ENCODE measurements around the gene UBAC2. TPM values are rescaled to one million over a fixed set of nuclear protein-coding genes. Genes with fewer than 3 reads are reported as not detected.

UBAC2 gene
- total RNA-seq, 1 experiment from 2014 or later: 103 TPM

DNA sequence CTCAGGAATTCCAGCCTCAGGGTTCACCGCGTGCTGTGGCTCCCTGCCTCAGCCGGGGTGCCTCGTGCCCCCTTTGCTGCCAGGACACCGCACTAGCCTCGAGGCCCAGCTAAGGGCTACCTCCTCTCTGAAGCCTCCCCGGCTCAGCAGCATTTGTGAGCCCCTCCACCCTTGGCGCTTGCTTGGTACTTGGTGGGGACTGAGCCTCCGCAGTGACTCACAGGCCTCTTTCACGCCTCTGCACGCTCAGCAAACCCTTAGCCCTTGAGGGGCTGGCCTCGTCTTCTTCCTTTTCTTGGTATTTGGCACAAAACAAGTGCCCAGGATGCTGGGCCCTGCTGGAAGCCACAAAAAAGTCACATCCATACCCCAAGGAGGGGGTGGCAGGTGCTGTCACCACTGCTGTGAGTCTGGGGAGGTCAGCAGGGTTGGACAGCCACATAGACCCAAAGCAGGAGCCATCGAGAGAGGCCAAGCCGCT lies 215.2 kb downstream of the UBAC2 start:
- CTCF ChIA-PET: no interaction called here

DNA sequence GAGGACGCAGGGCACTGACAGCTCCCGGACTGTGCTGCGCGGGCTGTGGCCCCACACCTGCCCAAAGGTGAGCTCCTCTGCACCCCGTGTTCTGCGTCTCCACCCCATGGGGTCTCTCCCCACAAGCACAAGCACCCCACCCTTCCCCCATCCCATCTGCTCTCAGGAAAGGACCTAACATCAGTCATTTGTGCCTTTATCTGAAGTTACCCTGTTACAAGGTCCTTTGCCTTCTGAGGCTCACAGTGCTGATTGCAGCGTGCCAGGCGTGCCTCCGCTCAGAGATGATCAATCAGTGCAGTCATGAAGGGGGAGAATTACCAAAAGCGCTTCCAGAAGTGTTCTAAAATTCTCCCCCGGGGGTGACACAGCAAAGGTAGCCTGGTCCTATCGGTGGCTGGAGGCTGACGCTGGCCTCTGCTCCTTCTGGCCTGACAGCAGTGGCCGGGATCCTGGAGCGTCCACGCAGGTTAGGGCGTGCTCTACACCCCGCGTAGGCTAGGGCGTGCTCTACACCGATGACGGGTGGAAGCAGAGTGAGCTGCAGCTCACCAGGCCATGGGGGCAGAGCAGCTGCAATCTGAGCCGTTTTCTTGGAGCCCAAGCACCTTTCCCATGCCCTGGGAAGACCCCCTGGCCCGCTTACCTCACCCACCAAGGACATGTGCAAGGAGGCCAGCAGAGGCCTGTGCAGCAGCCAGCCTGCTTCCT lies 215.9 kb downstream of the UBAC2 start:
- intact Hi-C loops (cut with micrococcal nuclease; ENCODE audit: unreplicated experiment): no loop called here
- H3K4me1 ChIP-seq: no peaks in the 10 kb centered on the region
- Mint-ChIP-seq H3K27ac (ENCODE audit: unreplicated experiment) (no peak overlapping the region), H3K9me3 (ENCODE audit: unreplicated experiment) (no peaks in the 10 kb centered on the region), H3K4me1 (ENCODE audit: low read depth, unreplicated experiment) (no peaks in the 10 kb centered on the region), H3K4me3 (ENCODE audit: unreplicated experiment) (no peak overlapping the region), H3K36me3 (ENCODE audit: insufficient read depth, unreplicated experiment) (no peaks in the 10 kb centered on the region), H3K27me3 (ENCODE audit: insufficient read depth, unreplicated experiment) (peaks cover 12% of the 10 kb centered on the region)
- no peaks in the 10 kb centered on the region; the same call in 1 of the 2 replicates for H3K9me3 ChIP-seq
- CTCF ChIA-PET: no interaction called here
- TF ChIP-seq, protein P1, sequence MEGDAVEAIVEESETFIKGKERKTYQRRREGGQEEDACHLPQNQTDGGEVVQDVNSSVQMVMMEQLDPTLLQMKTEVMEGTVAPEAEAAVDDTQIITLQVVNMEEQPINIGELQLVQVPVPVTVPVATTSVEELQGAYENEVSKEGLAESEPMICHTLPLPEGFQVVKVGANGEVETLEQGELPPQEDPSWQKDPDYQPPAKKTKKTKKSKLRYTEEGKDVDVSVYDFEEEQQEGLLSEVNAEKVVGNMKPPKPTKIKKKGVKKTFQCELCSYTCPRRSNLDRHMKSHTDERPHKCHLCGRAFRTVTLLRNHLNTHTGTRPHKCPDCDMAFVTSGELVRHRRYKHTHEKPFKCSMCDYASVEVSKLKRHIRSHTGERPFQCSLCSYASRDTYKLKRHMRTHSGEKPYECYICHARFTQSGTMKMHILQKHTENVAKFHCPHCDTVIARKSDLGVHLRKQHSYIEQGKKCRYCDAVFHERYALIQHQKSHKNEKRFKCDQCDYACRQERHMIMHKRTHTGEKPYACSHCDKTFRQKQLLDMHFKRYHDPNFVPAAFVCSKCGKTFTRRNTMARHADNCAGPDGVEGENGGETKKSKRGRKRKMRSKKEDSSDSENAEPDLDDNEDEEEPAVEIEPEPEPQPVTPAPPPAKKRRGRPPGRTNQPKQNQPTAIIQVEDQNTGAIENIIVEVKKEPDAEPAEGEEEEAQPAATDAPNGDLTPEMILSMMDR (IDR thresholded peaks at IDR 0.05; ENCODE audit: insufficient read depth in 1 of 2, low read depth in 1 of 2, low read length in 1 of 2, severe bottlenecking in 1 of 2, unreplicated experiment in 1 of 2): no peak
- H3K4me3 ChIP-seq (ENCODE audit: low read depth, low read length): no peak overlapping the region
- peak in 1 of 2 experiments; percentile 29 for DNase-seq
- POLR2A ChIA-PET: no interaction called here
- BruUV-seq (replicated peaks): no TSS peak
- no peaks in the 10 kb centered on the region for H3K36me3 ChIP-seq (ENCODE audit: control insufficient read depth, insufficient read depth, low read length)
- H3K27me3 ChIP-seq (replicated peaks; ENCODE audit: control insufficient read depth, insufficient read depth, low read length): peaks cover 1% of the 10 kb centered on the region; the same call in 1 of the 2 replicates

More for the DNA sequence above, 215.2 kb downstream of the UBAC2 start:
- H3K4me3 ChIP-seq (ENCODE audit: low read depth, low read length): no peak overlapping the region
- Mint-ChIP-seq H3K9me3 (ENCODE audit: unreplicated experiment) (no peaks in the 10 kb centered on the region), H3K4me3 (ENCODE audit: unreplicated experiment) (no peak overlapping the region), H3K4me1 (ENCODE audit: low read depth, unreplicated experiment) (no peaks in the 10 kb centered on the region), H3K27ac (ENCODE audit: unreplicated experiment) (no peak overlapping the region), H3K27me3 (ENCODE audit: insufficient read depth, unreplicated experiment) (peaks cover 8% of the 10 kb centered on the region), H3K36me3 (ENCODE audit: insufficient read depth, unreplicated experiment) (no peaks in the 10 kb centered on the region)
- intact Hi-C loops (cut with micrococcal nuclease; ENCODE audit: unreplicated experiment): no loop called here
- no peaks in the 10 kb centered on the region for H3K27me3 ChIP-seq (replicated peaks; ENCODE audit: control insufficient read depth, insufficient read depth, low read length)
- H3K36me3 ChIP-seq (ENCODE audit: control insufficient read depth, insufficient read depth, low read length): no peaks in the 10 kb centered on the region
- DNase-seq: no peak
- TF ChIP-seq, protein P1 (IDR thresholded peaks at IDR 0.05; ENCODE audit: insufficient read depth in 1 of 2, low read depth in 1 of 2, low read length in 1 of 2, severe bottlenecking in 1 of 2, unreplicated experiment in 1 of 2): no peak
- no peaks in the 10 kb centered on the region; the same call in 1 of the 2 replicates for H3K9me3 ChIP-seq
- POLR2A ChIA-PET: no interaction called here
- BruUV-seq (replicated peaks): no TSS peak
- H3K4me1 ChIP-seq: no peaks in the 10 kb centered on the region

- H3K9me3 Mint-ChIP-seq (ENCODE audit: unreplicated experiment): no peaks in the 10 kb centered on the region
- H3K4me1 ChIP-seq: no peaks in the 10 kb centered on the region
- H3K4me1 Mint-ChIP-seq (ENCODE audit: low read depth, unreplicated experiment): no peaks in the 10 kb centered on the region
- no peaks in the 10 kb centered on the region; the same call in 1 of the 2 replicates for H3K9me3 ChIP-seq
- TF ChIP-seq, protein P1 (IDR thresholded peaks at IDR 0.05; ENCODE audit: insufficient read depth in 1 of 2, low read depth in 1 of 2, low read length in 1 of 2, severe bottlenecking in 1 of 2, unreplicated experiment in 1 of 2): no peak
- intact Hi-C loops (cut with micrococcal nuclease; ENCODE audit: unreplicated experiment): no loop called here
- no peak overlapping the region for H3K27ac Mint-ChIP-seq (ENCODE audit: unreplicated experiment)
- no peak overlapping the region for H3K4me3 Mint-ChIP-seq (ENCODE audit: unreplicated experiment)
- no peaks in the 10 kb centered on the region for H3K36me3 Mint-ChIP-seq (ENCODE audit: insufficient read depth, unreplicated experiment)
- no peak overlapping the region for H3K4me3 ChIP-seq (ENCODE audit: low read depth, low read length)
- H3K36me3 ChIP-seq (ENCODE audit: control insufficient read depth, insufficient read depth, low read length): no peaks in the 10 kb centered on the region
- DNase-seq: peak in 1 of 2 experiments; percentile 23
- CTCF ChIA-PET: interaction anchor here (0.7 kb wide), 1 partner anchor 148 kb away, joined by 3 read pairs; no protein-coding TSS in a partner anchor
- no TSS peak for BruUV-seq (replicated peaks)
- peaks cover 17% of the 10 kb centered on the region for H3K27me3 Mint-ChIP-seq (ENCODE audit: insufficient read depth, unreplicated experiment)
- H3K27me3 ChIP-seq (replicated peaks; ENCODE audit: control insufficient read depth, insufficient read depth, low read length): peaks cover 2% of the 10 kb centered on the region; the same call in 1 of the 2 replicates
- POLR2A ChIA-PET: no interaction called here
Observed at GRCh38 chr13:99417201-99418102, 216.8 kb downstream of the UBAC2 start.
